Hepatocyte (in vitro differentiated cells): ENCODE data around the gene PGA5.

ENCODE experiments used
- EZH2 ChIP-seq: fragments of 200-600 bp; sonication (generic); IDR thresholded peaks from 2 replicates; pipeline ENCODE4 v1.6.1; 2016; ENCODE audit warnings: antibody characterized with exemption, mild to moderate bottlenecking, borderline replicate concordance
- EZH2phosphoT487 ChIP-seq: fragments of 200-600 bp; sonication (generic); IDR thresholded peaks from one replicate; pipeline ENCODE4 v1.6.1; 2018; ENCODE audit warnings: antibody characterized with exemption, mild to moderate bottlenecking, low read depth, moderate library complexity; ENCODE audit not compliant: unreplicated experiment, severe bottlenecking
- TF ChIP-seq, protein P1 (sequence below): fragments of 200-600 bp; sonication (generic); IDR thresholded peaks from 2 replicates; pipeline ENCODE4 v1.5.1; 2016; ENCODE audit warnings: antibody characterized with exemption, mild to moderate bottlenecking; ENCODE audit not compliant: poor library complexity

- TF ChIP-seq EZH2phosphoT487 (no peak), EZH2 (no peak)
- TF ChIP-seq, protein P1, sequence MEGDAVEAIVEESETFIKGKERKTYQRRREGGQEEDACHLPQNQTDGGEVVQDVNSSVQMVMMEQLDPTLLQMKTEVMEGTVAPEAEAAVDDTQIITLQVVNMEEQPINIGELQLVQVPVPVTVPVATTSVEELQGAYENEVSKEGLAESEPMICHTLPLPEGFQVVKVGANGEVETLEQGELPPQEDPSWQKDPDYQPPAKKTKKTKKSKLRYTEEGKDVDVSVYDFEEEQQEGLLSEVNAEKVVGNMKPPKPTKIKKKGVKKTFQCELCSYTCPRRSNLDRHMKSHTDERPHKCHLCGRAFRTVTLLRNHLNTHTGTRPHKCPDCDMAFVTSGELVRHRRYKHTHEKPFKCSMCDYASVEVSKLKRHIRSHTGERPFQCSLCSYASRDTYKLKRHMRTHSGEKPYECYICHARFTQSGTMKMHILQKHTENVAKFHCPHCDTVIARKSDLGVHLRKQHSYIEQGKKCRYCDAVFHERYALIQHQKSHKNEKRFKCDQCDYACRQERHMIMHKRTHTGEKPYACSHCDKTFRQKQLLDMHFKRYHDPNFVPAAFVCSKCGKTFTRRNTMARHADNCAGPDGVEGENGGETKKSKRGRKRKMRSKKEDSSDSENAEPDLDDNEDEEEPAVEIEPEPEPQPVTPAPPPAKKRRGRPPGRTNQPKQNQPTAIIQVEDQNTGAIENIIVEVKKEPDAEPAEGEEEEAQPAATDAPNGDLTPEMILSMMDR, result no peak
Observed at GRCh38 chr11:61293867-61294716, 53.1 kb downstream of the PGA5 start.
